ENCODE results near the gene ZCCHC4.

Gene ZCCHC4

GRCh38 chr4:25303578-25303977, 9.0 kb upstream of the ZCCHC4 start:
- POLR2A ChIA-PET: no interaction called here
- CTCF ChIA-PET: interaction anchor here (1.4 kb wide), 1 partner anchor 9 kb away, joined by 6 read pairs; no protein-coding TSS in a partner anchor
- no peak for TF ChIP-seq INSM2 (tag by site-specific recombination; IDR thresholded peaks at IDR 0.05)
- no peak for TF ChIP-seq ZNF211 (tag by site-specific recombination; IDR thresholded peaks at IDR 0.05; ENCODE audit: low read depth)
- no peak for TF ChIP-seq ZSCAN5A (tag by site-specific recombination; IDR thresholded peaks at IDR 0.05)
- TF ChIP-seq KLF17 (tag by site-specific recombination; IDR thresholded peaks at IDR 0.05): no peak
- TF ChIP-seq ZNF600 (tag by site-specific recombination; IDR thresholded peaks at IDR 0.05): no peak
- no peak for TF ChIP-seq FEZF1 (tag by site-specific recombination; IDR thresholded peaks at IDR 0.05)
- TF ChIP-seq ATF2 (tag by site-specific recombination; IDR thresholded peaks at IDR 0.05; ENCODE audit: low read depth): no peak
- TF ChIP-seq KLF8 (tag by site-specific recombination; IDR thresholded peaks at IDR 0.05): no peak
- TF ChIP-seq PRDM6 (tag by site-specific recombination; IDR thresholded peaks at IDR 0.05): no peak
- no peak for TF ChIP-seq ZNF10 (tag by site-specific recombination; IDR thresholded peaks at IDR 0.05)
- TF ChIP-seq ZNF660 (tag by site-specific recombination; IDR thresholded peaks at IDR 0.05): no peak
- TF ChIP-seq SCRT1 (tag by site-specific recombination; IDR thresholded peaks at IDR 0.05; ENCODE audit: borderline replicate concordance): no peak
- TF ChIP-seq ZNF585B (tag by site-specific recombination; IDR thresholded peaks at IDR 0.05): no peak
- TF ChIP-seq KLF16 (tag by site-specific recombination; IDR thresholded peaks at IDR 0.05): no peak
- TF ChIP-seq ZNF341 (tag by site-specific recombination; IDR thresholded peaks at IDR 0.05; ENCODE audit: low read depth): no peak
- no peak for TF ChIP-seq ZNF626 (tag by site-specific recombination; IDR thresholded peaks at IDR 0.05)
- no peak for TF ChIP-seq ZNF777 (tag by site-specific recombination; IDR thresholded peaks at IDR 0.05; ENCODE audit: borderline replicate concordance)
- no peak for TF ChIP-seq ZNF843 (tag by site-specific recombination; IDR thresholded peaks at IDR 0.05)
- H3K27ac ChIP-seq (ENCODE audit: extremely low read depth, low read depth, low read length): no peak overlapping the region
- H3K4me1 ChIP-seq (ENCODE audit: control insufficient read depth, insufficient read depth, low read length): no peaks in the 10 kb centered on the region
- H3K9me3 ChIP-seq (ENCODE audit: control insufficient read depth, insufficient read depth, low read depth, low read length): no peaks in the 10 kb centered on the region
- H3K4me3 ChIP-seq (ENCODE audit: low read depth, low read length): no peak overlapping the region
- no peaks in the 10 kb centered on the region for H3K36me3 ChIP-seq (ENCODE audit: control insufficient read depth in 2 of 2, insufficient read depth in 1 of 2, low read length in 2 of 2)

GRCh38 chr4:25306518-25307057, 6.0 kb upstream of the ZCCHC4 start:
- Histone ChIP-seq H3K9me3 (ENCODE audit: control insufficient read depth, insufficient read depth, low read depth, low read length) (no peaks in the 10 kb centered on the region), H3K4me3 (ENCODE audit: low read depth, low read length) (no peak overlapping the region), H3K27ac (ENCODE audit: extremely low read depth, low read depth, low read length) (no peak overlapping the region), H3K36me3 (ENCODE audit: control insufficient read depth in 2 of 2, insufficient read depth in 1 of 2, low read length in 2 of 2) (no peaks in the 10 kb centered on the region), H3K4me1 (ENCODE audit: control insufficient read depth, insufficient read depth, low read length) (no peaks in the 10 kb centered on the region)
- POLR2A ChIA-PET: no interaction called here
- CTCF ChIA-PET: interaction anchor here (0.6 kb wide), 1 partner anchor 722 kb away, joined by 3 read pairs; the partner anchor contains the start of gene DHX15
- no peak for TF ChIP-seq KLF17 (tag by site-specific recombination; IDR thresholded peaks at IDR 0.05)
- no peak for TF ChIP-seq ZNF398 (tag by site-specific recombination; IDR thresholded peaks at IDR 0.05)
- TF ChIP-seq ZNF112 (tag by site-specific recombination; IDR thresholded peaks at IDR 0.05): no peak
- TF ChIP-seq HIC1 (tag by site-specific recombination; IDR thresholded peaks at IDR 0.05): no peak
- TF ChIP-seq PRDM1 (tag by site-specific recombination; IDR thresholded peaks at IDR 0.05): no peak
- no peak for TF ChIP-seq ZNF623 (tag by site-specific recombination; IDR thresholded peaks at IDR 0.05)
